Fibroblast of pulmonary artery (primary cell): ENCODE results near the gene FAM210A.
"Not testable (repeated sequence)": the region's sequence is repeated elsewhere in the genome, so short reads cannot be mapped to it uniquely, and the experiment has no call there.

Source experiments
- DNase-seq: peaks from one replicate; pipeline ENCODE4 v3.0.0-alpha.2; 2010; ENCODE audit warnings: low read depth
- H3K4me3 ChIP-seq: replicated peaks from 2 replicates; pipeline ENCODE4 v1.5.1; 2011; ENCODE audit warnings: low read depth, mild to moderate bottlenecking, control low read depth, low read length, moderate library complexity
- TF ChIP-seq, protein P1 (sequence below): IDR thresholded peaks from 2 replicates; pipeline ENCODE4 v1.5.1; 2011; ENCODE audit warnings: mild to moderate bottlenecking, control low read depth, low read length, inconsistent platforms; ENCODE audit errors: missing control alignments

FAM210A gene

GRCh38 chr18:13684546-13684945 lies 41.8 kb downstream of the FAM210A start:
- no peak overlapping the region for H3K4me3 ChIP-seq
- DNase-seq = no peak
- TF ChIP-seq, protein P1, sequence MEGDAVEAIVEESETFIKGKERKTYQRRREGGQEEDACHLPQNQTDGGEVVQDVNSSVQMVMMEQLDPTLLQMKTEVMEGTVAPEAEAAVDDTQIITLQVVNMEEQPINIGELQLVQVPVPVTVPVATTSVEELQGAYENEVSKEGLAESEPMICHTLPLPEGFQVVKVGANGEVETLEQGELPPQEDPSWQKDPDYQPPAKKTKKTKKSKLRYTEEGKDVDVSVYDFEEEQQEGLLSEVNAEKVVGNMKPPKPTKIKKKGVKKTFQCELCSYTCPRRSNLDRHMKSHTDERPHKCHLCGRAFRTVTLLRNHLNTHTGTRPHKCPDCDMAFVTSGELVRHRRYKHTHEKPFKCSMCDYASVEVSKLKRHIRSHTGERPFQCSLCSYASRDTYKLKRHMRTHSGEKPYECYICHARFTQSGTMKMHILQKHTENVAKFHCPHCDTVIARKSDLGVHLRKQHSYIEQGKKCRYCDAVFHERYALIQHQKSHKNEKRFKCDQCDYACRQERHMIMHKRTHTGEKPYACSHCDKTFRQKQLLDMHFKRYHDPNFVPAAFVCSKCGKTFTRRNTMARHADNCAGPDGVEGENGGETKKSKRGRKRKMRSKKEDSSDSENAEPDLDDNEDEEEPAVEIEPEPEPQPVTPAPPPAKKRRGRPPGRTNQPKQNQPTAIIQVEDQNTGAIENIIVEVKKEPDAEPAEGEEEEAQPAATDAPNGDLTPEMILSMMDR = no peak

GRCh38 chr18:13681701-13682100 lies 44.7 kb downstream of the FAM210A start:
- H3K4me3 ChIP-seq = no peak overlapping the region
- TF ChIP-seq, protein P1 = no peak
- DNase-seq = no peak

DNA sequence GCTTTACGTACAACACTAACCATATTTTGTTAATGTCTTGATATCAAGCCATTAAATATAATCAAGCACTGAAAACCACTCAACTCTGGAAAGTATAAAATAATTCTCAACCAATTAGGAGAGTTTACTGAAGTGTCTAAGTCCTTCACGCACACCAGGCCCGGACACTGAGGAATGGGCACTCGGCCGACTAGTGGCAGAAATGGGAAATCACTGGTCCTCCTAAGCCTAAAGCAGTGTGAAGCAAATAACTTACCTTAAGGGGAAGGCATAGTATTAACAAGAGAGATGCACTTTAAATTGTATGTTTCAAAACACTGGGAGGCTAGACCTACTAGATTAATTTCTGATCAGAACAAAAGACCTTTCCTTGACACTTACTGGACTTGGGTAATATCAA lies 45.7 kb downstream of the FAM210A start:
- H3K4me3 ChIP-seq = no peak overlapping the region
- no peak for DNase-seq
- TF ChIP-seq, protein P1 = peak; percentile 28

- DNase-seq, H3K4me3 ChIP-seq: not testable (repeated sequence)
These were observed 49.0 kb downstream of the FAM210A start for GRCh38 chr18:13677350-13677749.

DNA sequence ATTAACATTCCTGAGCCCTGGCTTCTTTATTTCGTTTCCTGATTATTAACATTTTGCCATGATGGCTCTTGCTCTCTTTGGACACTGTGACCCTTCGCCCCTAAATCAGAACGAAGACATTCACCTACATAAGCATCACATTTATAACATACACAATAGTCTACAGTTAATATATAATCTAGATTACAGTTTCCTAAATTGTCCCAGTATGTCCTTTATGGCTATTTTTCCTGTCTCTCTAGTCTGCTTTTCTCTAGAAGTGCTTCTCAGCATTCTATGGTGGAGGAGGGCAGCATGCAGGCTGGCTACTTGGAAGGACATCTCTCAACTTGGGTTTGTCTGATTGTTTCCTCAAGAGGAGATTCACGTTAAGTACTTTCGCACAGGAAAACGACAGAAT lies 49.9 kb downstream of the FAM210A start:
- TF ChIP-seq, protein P1 = no peak
- DNase-seq = no peak
- no peak overlapping the region for H3K4me3 ChIP-seq

DNA sequence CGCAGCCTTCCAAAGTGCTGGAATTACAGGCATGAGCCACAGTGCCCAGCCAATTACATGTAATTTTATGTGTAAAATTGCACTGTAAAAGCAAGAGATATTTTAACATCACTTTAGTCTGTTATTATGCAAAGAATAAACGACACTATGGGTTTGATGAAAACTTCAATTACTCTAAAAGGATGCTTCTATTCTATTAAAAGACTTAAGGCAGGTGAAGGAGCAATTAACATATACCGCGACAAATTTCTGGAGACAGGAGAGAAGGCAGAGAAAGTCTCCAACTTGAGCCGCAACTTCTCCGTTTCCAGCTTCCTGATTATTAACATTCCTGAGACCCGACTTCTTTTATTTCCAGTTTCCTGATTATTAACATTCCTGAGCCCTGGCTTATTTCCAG lies 53.7 kb downstream of the FAM210A start:
- no peak overlapping the region for H3K4me3 ChIP-seq
- DNase-seq = no peak
- TF ChIP-seq, protein P1 = no peak

GRCh38 chr18:13661779-13662256 lies 64.5 kb downstream of the FAM210A start:
- TF ChIP-seq, protein P1 = no peak
- DNase-seq = peak; percentile 20
- no peak overlapping the region for H3K4me3 ChIP-seq
